CD4-positive, alpha-beta T cell treated with Interleukin-17A for 4 hours (primary cell): ENCODE results near the gene OR5C1.
"Not testable (repeated sequence)": the region's sequence is repeated elsewhere in the genome, so short reads cannot be mapped to it uniquely, and the experiment has no call there.

ENCODE experiments used
- DNase-seq: peaks from one replicate; pipeline ENCODE4 v3.0.0-alpha.2; 2020; ENCODE audit warnings: mixed read lengths

Gene OR5C1

DNA sequence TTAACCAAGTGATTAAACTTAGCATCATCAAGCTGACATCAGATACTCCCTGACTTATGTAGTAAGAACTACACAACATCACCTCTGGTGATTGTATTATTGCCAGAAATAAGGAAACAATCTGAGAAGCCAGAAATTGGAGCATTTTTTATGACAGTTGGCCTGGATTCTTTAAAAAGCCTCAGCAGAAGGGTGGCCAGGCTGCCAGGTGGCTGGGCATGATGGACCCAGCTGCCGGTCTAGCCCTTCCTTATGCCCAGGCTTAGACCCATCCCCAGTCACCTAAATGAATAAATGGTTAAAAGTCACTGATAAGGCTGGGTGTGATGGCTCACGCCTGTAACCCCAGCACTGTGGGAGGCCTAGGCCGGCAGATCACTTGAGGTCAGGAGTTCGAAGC, 24.0 kb downstream of the OR5C1 start:
- DNase-seq = no peak

DNA sequence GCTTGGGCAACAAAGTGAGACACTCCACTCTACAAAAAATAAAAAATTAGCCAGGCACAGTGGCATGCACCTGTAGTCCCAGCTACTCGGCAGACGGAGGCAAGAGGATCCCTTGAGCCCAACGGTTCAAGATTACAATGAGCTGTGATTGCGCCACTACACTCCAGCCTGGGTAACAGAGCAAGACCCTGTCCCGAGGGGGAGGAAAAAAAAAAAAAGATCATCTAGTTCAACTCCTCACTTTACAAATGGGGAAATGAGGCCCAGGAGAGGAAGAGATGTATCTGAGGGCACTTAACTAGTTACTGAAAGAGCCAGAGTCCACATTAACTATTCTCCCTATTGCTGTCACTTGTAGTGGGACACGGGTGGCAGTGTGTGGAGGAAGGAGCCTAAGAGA, 25.8 kb downstream of the OR5C1 start:
- DNase-seq = no peak

DNA sequence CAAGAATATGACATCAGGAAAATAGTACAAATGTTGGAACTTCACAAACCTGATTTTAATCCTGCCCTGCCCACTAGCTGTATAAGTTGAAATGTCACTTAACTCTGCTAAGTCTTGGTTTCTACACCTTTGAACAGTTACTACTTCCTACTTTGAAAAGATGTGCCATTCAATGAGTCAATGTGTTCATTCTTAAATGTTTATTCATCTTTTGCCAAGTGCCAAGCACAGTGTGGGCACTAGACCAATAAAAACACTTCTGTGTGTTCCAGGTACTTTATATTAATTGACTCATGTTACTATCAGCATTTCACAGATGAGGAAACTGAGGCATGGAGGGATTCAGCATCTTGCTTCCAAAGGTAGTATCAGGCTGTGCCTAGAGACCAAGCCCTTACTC, 26.8 kb downstream of the OR5C1 start:
- no peak for DNase-seq

DNA sequence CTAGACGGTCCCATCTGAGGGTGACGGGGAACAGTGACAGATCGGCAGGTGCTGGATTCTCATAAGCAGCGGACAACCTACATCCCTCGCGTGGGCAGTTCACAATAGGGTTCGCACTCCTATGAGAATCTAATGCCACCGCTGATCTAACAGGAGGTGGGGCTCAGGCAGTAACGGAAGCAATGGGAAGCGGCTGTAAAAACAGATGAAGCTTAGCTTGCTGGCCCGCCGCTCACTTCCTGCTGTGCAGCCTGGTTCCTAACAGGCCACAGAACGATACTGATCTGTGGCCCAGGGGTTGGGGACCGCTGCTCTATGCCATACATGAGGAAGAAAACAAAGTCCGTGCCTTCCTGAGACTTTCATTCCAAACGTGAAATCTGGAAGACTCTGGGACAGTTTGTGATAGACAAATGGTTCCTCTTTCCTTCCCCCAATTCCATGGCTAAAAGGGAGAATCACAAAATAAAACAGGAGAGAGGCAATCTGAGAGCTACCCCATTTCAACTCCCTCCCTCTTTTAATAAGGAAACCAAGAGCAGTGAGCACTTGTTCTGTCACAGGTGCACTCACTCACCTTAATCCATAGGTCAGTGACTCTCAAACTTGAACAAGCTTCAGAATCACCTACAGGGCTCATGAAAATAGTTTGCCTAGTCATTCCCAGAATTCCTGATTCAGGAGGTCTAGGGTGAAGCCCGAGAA, 27.6 kb downstream of the OR5C1 start:
- peak; percentile 72 for DNase-seq

DNA sequence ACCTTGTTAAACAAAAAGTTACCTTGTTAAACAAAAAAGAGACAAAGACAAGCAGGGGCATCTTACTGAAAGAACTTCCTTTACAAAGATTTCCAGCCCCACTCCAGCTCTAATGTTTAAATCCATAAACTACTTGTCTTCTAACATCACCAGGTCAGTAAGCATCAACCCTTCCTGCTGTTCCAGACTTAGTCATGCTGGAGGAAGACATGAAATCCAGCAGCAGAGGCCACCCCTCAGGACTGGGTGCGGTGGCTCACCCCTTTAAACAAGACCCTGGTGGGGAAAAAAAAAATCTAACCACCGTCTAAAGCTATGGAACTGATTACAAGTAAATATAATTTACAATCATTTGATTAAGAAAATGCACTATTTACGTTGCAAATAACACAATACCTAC, 30.6 kb downstream of the OR5C1 start:
- DNase-seq = no peak

DNA sequence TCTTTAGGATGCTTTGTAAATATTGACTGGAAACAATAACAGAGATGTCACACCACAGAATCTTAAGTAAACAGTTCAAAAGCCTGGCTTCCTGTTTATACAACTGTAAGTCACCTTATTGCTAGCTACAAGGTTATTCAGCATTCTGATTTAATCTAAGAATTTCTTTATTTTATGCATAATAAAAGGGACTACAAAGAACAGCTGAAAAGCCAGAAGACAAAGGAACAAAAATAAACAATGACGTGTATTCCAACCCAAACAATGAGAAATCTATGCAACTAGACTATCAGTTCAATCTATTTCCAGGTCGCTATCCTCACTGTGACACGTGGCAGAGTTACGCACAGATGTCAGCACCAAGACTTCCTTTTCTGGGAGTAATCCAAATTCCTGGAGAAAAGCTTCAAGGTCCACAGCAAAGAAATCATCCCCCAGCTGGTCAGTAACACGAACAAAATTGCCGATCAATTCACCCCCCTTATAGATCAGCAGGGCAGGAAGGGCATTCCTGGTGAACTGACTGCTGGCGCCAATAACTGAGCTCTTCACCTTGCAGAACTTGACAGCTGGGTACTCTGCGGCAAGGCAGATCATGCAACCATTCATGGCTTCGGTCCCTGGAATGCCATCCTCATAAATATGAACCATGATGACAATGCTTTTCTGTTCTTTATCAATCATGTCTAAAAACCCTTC, 31.2 kb downstream of the OR5C1 start:
- no peak for DNase-seq

DNA sequence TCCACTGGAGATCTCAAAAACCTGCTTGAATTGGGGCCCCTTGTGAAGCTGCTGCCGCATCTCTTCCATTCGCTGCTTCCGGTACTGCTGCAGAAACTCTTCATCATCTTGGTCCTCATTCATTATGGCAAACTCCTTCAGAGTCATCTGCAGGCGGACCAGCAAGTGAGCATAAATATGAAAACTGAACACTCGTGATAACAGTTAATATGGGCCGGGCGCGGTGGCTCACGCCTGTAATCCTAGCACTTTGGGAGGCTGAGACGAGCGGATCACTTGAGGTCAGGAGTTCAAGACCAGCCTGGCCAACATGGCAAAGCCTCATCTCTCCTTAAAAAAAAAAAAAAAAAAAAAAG, 31.7 kb downstream of the OR5C1 start:
- no peak for DNase-seq

DNA sequence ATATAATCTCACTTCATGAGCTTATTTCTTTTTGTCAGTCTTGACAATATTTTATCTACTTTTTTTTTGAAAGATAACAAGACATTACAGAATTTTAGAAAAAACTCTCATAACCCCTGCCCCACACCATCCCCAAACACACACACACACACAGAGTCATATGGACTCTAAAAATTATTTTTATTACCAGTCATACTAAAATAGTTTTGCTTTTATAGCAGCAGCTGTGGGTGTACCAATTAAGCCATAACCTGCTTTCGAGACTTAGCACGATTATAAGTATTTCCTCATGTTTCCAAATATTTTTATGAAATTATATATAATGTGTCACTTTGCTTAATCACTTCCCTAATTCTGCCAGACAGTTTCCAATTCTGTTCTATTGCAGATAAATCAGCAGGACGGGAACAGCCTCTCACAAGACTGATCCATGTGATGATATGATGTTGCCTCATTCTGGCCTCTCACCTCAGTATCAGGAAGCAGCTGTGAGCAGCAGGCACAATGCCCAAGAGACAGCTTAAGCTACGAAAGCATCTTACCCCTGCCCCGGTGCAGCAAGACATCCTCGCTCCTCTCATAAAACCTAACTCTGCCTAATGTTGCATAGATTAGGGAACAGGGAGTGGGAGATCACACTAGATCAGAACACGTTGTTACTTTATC, 32.7 kb downstream of the OR5C1 start:
- DNase-seq = no peak

DNA sequence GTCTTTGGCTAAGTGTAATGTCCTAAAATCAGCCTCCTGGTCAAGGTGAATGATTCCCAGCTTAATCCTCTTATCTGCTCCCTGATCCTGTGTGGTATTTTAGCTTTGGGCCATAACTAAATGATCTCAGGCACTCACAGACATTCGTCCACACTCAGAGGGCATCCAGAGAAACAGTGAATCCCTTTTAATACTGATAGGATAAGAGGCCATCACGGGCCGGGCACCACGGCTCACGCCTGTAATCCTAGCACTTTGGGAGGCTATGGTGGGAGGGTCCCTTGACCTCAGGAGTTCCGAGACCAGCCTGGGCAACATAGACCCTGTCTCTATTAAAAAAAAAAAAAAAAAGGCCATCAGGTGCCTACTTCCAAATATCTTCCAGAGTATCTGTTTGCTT, 33.3 kb downstream of the OR5C1 start:
- no peak for DNase-seq

DNA sequence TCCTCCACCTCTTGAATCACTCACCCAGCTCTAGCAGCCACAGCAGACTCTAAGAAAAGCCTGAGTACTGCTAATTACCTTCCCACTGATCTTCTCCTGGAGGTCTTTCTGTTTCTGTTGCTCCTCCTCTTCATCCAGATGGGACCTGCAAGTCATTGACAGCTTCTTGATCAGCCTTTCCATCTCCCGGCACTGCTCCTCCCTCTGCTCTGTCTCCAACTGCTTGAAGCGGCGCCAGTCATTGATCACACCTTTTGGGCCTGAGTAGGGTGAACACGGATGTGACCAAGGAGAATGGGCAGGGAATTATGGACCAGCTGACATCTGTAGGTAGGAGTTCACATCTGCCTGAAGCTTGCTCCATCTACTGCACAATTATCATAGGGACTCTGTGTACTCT, 34.2 kb downstream of the OR5C1 start:
- DNase-seq = no peak

DNA sequence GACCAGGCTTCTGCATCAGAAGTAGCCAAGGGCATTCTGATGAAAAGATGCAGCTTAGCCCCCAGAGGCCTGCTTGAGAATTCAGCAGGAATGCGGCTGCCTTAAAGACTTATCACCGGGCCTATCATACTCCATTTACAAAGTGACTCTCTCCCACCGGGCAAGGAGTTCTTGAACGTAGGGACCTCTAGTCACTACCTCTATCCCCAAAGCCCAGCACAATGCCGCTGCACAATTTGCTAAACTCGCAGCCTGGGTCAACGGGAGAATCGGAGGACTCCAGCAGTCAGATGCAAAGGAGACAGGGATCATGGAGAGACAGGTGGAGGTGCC, 39.0 kb downstream of the OR5C1 start:
- DNase-seq = no peak

DNA sequence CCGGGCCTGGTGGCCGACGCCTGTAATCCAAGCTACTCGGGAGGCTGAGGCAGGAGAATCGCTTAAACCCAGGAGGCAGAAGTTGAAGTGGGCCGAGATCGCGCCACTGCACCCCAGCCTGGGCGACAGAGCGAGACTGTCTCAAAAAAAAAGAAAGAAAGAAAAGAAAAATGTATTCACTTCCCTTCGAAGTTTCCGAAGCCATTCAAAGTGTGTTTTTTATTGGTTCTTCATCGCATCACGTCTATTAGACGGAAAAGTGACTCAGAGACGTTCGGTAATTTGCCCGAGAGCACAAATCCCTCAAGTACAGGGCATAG, 40.2 kb downstream of the OR5C1 start:
- DNase-seq = not testable (repeated sequence)

DNA sequence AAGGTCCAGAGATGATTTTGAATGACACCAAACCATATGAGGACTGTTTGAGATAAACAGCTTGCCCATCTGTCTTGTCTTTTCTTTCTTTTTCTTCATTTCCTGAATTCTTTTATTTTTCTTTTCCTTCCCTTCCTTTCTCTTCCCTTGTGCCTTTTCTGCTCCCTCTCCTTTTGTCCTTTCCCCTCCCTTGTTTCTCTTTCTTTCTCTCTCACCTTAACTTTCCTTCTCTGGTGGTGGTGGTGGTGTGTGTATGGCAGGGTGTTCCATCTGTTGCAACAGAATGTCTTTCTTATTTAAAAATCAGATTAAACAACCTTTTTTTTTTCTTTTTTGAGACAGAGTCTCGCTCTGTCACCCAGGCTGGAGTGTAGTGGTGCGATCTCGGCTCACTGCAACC, 43.5 kb downstream of the OR5C1 start:
- DNase-seq = no peak

DNA sequence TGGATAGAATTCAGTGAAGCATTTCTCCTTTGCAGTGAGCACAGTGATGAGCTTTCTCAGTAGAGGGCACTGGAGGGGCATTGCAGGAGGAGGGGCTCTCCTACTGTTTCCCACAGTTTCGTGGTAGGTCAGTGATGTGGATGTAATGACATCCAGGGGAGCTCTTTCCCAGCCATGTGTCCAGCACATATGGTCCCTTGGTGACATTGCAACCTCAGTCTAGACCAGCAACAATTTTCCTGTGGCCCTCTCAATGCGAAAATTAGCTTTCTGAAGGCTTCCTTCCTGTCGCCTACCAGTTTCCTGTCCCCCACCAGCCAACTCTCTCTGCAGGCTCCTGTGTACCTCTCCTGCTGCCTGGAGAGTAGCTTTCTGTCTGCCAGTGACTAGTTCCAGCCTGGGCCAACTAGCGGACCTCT, 46.6 kb downstream of the OR5C1 start:
- peak; percentile 53 for DNase-seq

DNA sequence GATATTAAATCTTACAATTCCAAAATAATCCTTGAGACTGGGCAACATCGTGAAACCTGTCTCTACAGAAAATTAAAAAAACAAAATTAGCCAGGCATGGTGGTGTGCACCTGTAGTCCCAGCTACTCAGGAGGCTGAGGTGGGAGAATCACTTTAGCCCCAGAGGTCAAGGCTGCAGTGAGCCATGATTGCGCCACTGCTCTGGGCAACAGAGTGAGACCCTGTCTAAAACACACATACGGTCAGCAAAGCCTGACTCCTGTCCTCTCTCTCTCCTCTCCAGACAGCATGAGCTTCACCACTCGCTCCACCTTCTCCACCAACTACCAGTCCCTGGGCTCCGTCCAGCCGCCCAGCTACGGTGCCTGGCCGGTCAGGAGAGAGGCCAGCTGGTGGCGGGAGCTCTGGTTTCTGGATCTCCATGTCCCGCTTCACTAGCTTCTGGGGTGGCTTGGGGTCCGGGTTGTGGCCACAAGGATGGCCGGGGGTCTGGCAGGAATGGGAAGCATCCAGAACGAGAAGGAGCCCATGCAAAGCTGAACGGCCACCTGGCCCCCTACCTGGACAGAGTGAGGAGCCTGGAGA, 48.6 kb downstream of the OR5C1 start:
- no peak for DNase-seq

DNA sequence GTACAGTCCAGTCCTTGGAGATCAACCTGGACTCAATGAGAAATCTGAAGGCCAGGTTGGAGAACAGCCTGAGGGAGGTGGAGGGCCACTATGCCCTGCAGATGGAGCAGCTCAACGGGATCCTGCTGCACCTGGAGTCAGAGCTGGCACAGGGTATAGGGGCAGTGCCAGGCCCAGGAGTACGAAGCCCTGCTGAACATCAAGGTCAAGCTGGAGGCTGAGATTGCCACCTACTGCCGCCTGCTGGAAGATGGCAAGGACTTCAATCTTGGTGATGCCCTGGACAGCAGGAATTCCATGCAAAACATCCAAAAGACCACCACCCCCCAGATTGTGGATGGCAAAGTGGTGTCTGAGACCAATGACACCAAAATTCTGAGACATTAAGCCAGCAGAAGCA, 49.7 kb downstream of the OR5C1 start:
- DNase-seq = not testable (repeated sequence)
